ENCODE data around the gene MMP27. TPM values are rescaled to one million over a fixed set of nuclear protein-coding genes. Genes with fewer than 3 reads are reported as not detected.

The MMP27 gene
- total RNA-seq, 1 experiment from 2014 or later, result not detected

DNA sequence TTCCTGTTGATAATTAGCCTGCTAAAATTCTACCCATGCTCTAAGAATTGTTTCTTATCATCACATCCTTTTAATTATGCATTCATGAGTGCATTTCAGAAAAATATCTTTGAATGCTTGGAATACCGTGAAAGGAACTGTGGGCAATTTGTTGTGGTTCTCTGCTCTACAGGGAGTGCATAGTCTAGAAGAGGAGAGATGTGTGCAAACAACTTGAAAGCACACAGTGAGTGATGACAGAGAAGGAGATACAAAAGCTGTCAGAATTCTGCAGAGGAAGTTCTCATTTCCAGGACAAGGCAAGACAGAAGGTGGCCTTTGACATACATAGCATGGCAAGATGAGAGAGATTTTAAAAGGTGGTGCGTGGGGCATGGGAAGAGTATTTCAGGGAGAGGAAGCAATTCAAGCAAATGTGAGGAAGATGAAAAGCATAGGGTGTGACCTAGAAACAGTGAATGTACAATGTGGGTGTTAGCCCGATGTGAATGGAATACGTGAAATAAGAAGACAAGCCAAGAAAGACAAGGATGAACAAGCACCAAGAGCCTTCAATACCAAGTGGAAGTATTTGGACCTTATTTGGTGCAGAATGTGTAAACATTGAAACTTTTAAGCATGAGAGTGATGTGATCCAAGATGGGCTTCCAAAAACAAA lies 14.2 kb upstream of the MMP27 start:
- H3K27me3 Mint-ChIP-seq (ENCODE audit: insufficient read depth, unreplicated experiment), result peaks cover 18% of the 10 kb centered on the region
- H3K4me1 Mint-ChIP-seq (ENCODE audit: low read depth, unreplicated experiment), result no peaks in the 10 kb centered on the region
- H3K36me3 Mint-ChIP-seq (ENCODE audit: insufficient read depth, unreplicated experiment), result no peaks in the 10 kb centered on the region
- no TSS peak for BruUV-seq (replicated peaks)
- Histone ChIP-seq H3K9me3 (no peaks in the 10 kb centered on the region), H3K36me3 (ENCODE audit: control insufficient read depth, insufficient read depth, low read length) (no peaks in the 10 kb centered on the region), H3K4me1 (no peaks in the 10 kb centered on the region), H3K4me3 (ENCODE audit: low read depth, low read length) (no peak overlapping the region), H3K27me3 (replicated peaks; ENCODE audit: control insufficient read depth, insufficient read depth, low read length) (no peaks in the 10 kb centered on the region)
- H3K9me3 Mint-ChIP-seq (ENCODE audit: unreplicated experiment), result no peaks in the 10 kb centered on the region
- DNase-seq, result no peak
- no peak overlapping the region for H3K27ac Mint-ChIP-seq (ENCODE audit: unreplicated experiment)
- intact Hi-C loops (cut with micrococcal nuclease; ENCODE audit: unreplicated experiment), result no loop called here
- TF ChIP-seq, protein P1, sequence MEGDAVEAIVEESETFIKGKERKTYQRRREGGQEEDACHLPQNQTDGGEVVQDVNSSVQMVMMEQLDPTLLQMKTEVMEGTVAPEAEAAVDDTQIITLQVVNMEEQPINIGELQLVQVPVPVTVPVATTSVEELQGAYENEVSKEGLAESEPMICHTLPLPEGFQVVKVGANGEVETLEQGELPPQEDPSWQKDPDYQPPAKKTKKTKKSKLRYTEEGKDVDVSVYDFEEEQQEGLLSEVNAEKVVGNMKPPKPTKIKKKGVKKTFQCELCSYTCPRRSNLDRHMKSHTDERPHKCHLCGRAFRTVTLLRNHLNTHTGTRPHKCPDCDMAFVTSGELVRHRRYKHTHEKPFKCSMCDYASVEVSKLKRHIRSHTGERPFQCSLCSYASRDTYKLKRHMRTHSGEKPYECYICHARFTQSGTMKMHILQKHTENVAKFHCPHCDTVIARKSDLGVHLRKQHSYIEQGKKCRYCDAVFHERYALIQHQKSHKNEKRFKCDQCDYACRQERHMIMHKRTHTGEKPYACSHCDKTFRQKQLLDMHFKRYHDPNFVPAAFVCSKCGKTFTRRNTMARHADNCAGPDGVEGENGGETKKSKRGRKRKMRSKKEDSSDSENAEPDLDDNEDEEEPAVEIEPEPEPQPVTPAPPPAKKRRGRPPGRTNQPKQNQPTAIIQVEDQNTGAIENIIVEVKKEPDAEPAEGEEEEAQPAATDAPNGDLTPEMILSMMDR (IDR thresholded peaks at IDR 0.05; ENCODE audit: insufficient read depth in 1 of 2, low read depth in 1 of 2, low read length in 1 of 2, severe bottlenecking in 1 of 2, unreplicated experiment in 1 of 2), result no peak
- ChIA-PET CTCF (no interaction called here), POLR2A (no interaction called here)
- no peak overlapping the region for H3K4me3 Mint-ChIP-seq (ENCODE audit: unreplicated experiment)

DNA sequence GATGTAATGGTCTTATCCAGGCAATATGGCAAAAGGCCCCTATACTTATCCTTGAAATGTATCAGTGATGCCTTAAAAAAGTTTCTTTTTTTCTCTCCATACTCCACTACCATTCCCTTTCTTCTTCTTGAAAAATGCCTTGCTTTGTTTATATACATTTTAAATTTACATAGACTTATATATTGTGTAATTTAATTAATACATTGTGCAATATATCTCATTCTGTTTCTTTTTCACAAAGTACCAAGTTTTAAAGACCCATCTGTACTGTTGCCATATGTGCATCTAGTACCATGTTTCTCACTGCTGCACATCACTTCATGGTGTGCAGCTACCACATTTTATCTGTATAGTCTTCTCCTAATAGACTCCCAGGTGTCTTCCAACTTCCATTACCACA lies 11.7 kb upstream of the MMP27 start:
- no peaks in the 10 kb centered on the region for H3K9me3 Mint-ChIP-seq (ENCODE audit: unreplicated experiment)
- DNase-seq, result no peak
- TF ChIP-seq, protein P1 (IDR thresholded peaks at IDR 0.05; ENCODE audit: insufficient read depth in 1 of 2, low read depth in 1 of 2, low read length in 1 of 2, severe bottlenecking in 1 of 2, unreplicated experiment in 1 of 2), result no peak
- ChIA-PET CTCF (no interaction called here), POLR2A (no interaction called here)
- no TSS peak for BruUV-seq (replicated peaks)
- no peaks in the 10 kb centered on the region for H3K36me3 Mint-ChIP-seq (ENCODE audit: insufficient read depth, unreplicated experiment)
- intact Hi-C loops (cut with micrococcal nuclease; ENCODE audit: unreplicated experiment), result no loop called here
- H3K27ac Mint-ChIP-seq (ENCODE audit: unreplicated experiment), result no peak overlapping the region
- no peaks in the 10 kb centered on the region for H3K27me3 ChIP-seq (replicated peaks; ENCODE audit: control insufficient read depth, insufficient read depth, low read length)
- H3K36me3 ChIP-seq (ENCODE audit: control insufficient read depth, insufficient read depth, low read length), result no peaks in the 10 kb centered on the region
- H3K9me3 ChIP-seq, result no peaks in the 10 kb centered on the region
- no peaks in the 10 kb centered on the region for H3K4me1 Mint-ChIP-seq (ENCODE audit: low read depth, unreplicated experiment)
- H3K27me3 Mint-ChIP-seq (ENCODE audit: insufficient read depth, unreplicated experiment), result peaks cover 22% of the 10 kb centered on the region
- no peaks in the 10 kb centered on the region for H3K4me1 ChIP-seq
- no peak overlapping the region for H3K4me3 ChIP-seq (ENCODE audit: low read depth, low read length)
- no peak overlapping the region for H3K4me3 Mint-ChIP-seq (ENCODE audit: unreplicated experiment)

DNA sequence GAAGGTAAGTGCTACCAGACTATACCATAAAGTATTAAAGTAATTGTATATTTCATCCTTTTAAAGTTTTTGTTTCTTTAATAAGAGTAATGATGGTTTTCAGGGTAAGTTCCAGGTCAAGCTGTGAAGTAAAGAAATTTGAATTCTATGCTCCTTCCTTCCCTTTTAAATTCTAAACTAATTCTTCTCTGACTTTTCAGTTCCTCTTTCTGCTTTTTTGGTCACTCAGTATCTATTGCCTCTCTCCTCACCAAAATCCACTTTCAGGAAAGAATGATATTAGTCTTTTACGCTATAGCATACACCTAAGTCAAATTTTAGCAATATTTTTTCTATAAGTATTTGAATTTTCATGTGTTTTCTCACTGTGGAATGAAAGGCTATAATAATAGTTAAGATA lies 11.0 kb upstream of the MMP27 start:
- no TSS peak for BruUV-seq (replicated peaks)
- Mint-ChIP-seq H3K4me1 (ENCODE audit: low read depth, unreplicated experiment) (no peaks in the 10 kb centered on the region), H3K27me3 (ENCODE audit: insufficient read depth, unreplicated experiment) (peaks cover 20% of the 10 kb centered on the region), H3K27ac (ENCODE audit: unreplicated experiment) (no peak overlapping the region), H3K9me3 (ENCODE audit: unreplicated experiment) (no peaks in the 10 kb centered on the region), H3K4me3 (ENCODE audit: unreplicated experiment) (no peak overlapping the region), H3K36me3 (ENCODE audit: insufficient read depth, unreplicated experiment) (no peaks in the 10 kb centered on the region)
- no peak for DNase-seq
- intact Hi-C loops (cut with micrococcal nuclease; ENCODE audit: unreplicated experiment), result no loop called here
- ChIA-PET CTCF (no interaction called here), POLR2A (no interaction called here)
- H3K4me1 ChIP-seq, result no peaks in the 10 kb centered on the region
- no peak overlapping the region for H3K4me3 ChIP-seq (ENCODE audit: low read depth, low read length)
- TF ChIP-seq, protein P1 (IDR thresholded peaks at IDR 0.05; ENCODE audit: insufficient read depth in 1 of 2, low read depth in 1 of 2, low read length in 1 of 2, severe bottlenecking in 1 of 2, unreplicated experiment in 1 of 2), result no peak
- no peaks in the 10 kb centered on the region for H3K27me3 ChIP-seq (replicated peaks; ENCODE audit: control insufficient read depth, insufficient read depth, low read length)
- no peaks in the 10 kb centered on the region for H3K9me3 ChIP-seq
- H3K36me3 ChIP-seq (ENCODE audit: control insufficient read depth, insufficient read depth, low read length), result no peaks in the 10 kb centered on the region
